Pancreas (tissue), 10 donors: ENCODE data around the gene HERPUD2. TPM values are rescaled to one million over a fixed set of nuclear protein-coding genes. Genes with fewer than 3 reads are reported as not detected.

ENCODE experiments used
- ATAC-seq, 4 donors: fragments of 200-7000 bp; cut with Tn5 transposase; one replicate each; pipeline versions ENCODE4 v1.8.0 to v1.9.1; 2020; ENCODE audit warnings: mild to moderate bottlenecking in 4 of 4, moderate library complexity in 4 of 4
- DNase-seq, 6 donors: peaks; one replicate each; pipeline ENCODE4 v3.0.0-alpha.2; 2020
- FAIRE-seq: peaks from 2 replicates; lab custom pipeline; 2012; peaks lifted over from hg19 to GRCh38; lab: Jason Lieb, UNC
- H3K27ac ChIP-seq, 4 donors: fragments of 200-600 bp; sonication (generic); 1 replicate in 3 of 4; 2 replicates in 1 of 4; pipeline versions ENCODE4 v1.5.0 to v1.8.0; 2020
- H3K27me3 ChIP-seq, 4 donors: fragments of 200-600 bp; one replicate each; pipeline ENCODE4 v1.8.0; 2021
- H3K36me3 ChIP-seq, 3 donors: fragments of 200-600 bp; sonication (generic) in 1 of 3; one replicate each; pipeline versions ENCODE4 v1.5.0 to v1.8.0; 2020 to 2021
- H3K4me1 ChIP-seq, 3 donors: fragments of 200-600 bp; one replicate each; pipeline ENCODE4 v1.8.0; 2021
- H3K4me3 ChIP-seq, 4 donors: fragments of 200-600 bp; sonication (generic) in 2 of 4; one replicate each; pipeline versions ENCODE4 v1.5.0 to v1.8.0; 2020 to 2021
- H3K9me3 ChIP-seq, 4 donors: fragments of 200-600 bp; one replicate each; pipeline ENCODE4 v1.8.0; 2021
- CTCF ChIP-seq, 4 donors: fragments of 200-600 bp; sonication (generic) in 3 of 4; IDR thresholded peaks; one replicate each; pipeline versions ENCODE4 v1.5.0 to v1.8.0; 2021; ENCODE audit warnings: antibody characterized with exemption in 4 of 4
- WGBS, 2 donors: extraction: QIAGEN DNeasy Blood & Tissue Kit; methylation state at CpG; one replicate each; pipeline ENCODE4 v1.1.7; 2013; 5-methylcytosine and 5-hydroxymethylcytosine counted together
- intact Hi-C, 3 donors: fragments of 100-400 bp; cut with DNase I; formaldehyde crosslinking; loops; one replicate each; pipeline versions ENCODE4 v1.11.1 to v1.14.2; 2022
- polyA plus RNA-seq, 2 donors: library from polyadenylated mRNA; stranded (reverse); fragments of 200-250 nt; gene quantifications; one replicate each; pipeline ENCODE4 v1.2.3, GENCODE V29; 2013
- total RNA-seq, 6 donors: library from RNA; stranded (reverse); fragmentation: NEBNext Ultra II Directional in 4 of 6; extraction: Animal tissue kit (Norgen Biotek cat#: 25700) in 4 of 6; gene quantifications; one replicate each; pipeline versions ENCODE4 v1.2.1 to v1.2.4, GENCODE V29; 2021 to 2023
- donor health status: healthy with polysubstance abuse.
- donor health status: DM: no; HTN: no; CAD: no; lungs with moderate emphysema.
- donor health status: DM: no; HTN: no; CAD: no.
- donor health status: control.
- donor health status: control.
- donor health status: Bipolar disorder and iron deficiency.
- donor health status: DM: yes; HTN: yes; CAD: no.
- donor health status: DM: no; HTN: no; CAD: no.
- donor health status: DM: no; HTN: no; CAD: no.
- donor health status: DM: yes; HTN: yes; CAD: no.

The HERPUD2 gene
- total and polyA plus RNA-seq, 8 donors = 9.6 to 21.6 (median 16.4) TPM

- intact Hi-C loops = no loop called here
- no peak for ATAC-seq
- no peaks in the 10 kb centered on the region for H3K36me3 ChIP-seq
- H3K4me3 ChIP-seq = no peak overlapping the region
- FAIRE-seq = no peak
- no peaks in the 10 kb centered on the region for H3K27me3 ChIP-seq
- no peak for DNase-seq
- no peak overlapping the region for H3K27ac ChIP-seq
- H3K9me3 ChIP-seq = no peaks in the 10 kb centered on the region
- H3K4me1 ChIP-seq = no peaks in the 10 kb centered on the region
- TF ChIP-seq CTCF (IDR thresholded peaks at IDR 0.05) = no peak
- 98 to 100% methylated on average over 3 of the region's 3 CpGs for WGBS, 2 donors
These were observed 36.4 kb upstream of the HERPUD2 start for GRCh38 chr7:35731349-35731748.

- DNase-seq (no peak), FAIRE-seq (no peak), ATAC-seq (peak in 2 of 4 donors; percentile 18 to 54)
- Histone ChIP-seq H3K36me3 (no peaks in the 10 kb centered on the region), H3K27ac (no peak overlapping the region), H3K4me1 (no peaks in the 10 kb centered on the region), H3K27me3 (no peaks in the 10 kb centered on the region), H3K9me3 (no peaks in the 10 kb centered on the region), H3K4me3 (no peak overlapping the region)
- 91 to 95% methylated on average over 3 of the region's 3 CpGs for WGBS, 2 donors
- intact Hi-C loops = no loop called here
- no peak for TF ChIP-seq CTCF (IDR thresholded peaks at IDR 0.05)
These were observed 34.3 kb upstream of the HERPUD2 start for GRCh38 chr7:35729061-35729783.

- DNase-seq (no peak), FAIRE-seq (no peak)
These were observed 33.6 kb upstream of the HERPUD2 start for GRCh38 chr7:35728412-35729060.

GRCh38 chr7:35727571-35727970, 32.6 kb upstream of the HERPUD2 start:
- ATAC-seq = no peak
- no peak overlapping the region for H3K4me3 ChIP-seq
- TF ChIP-seq CTCF (IDR thresholded peaks at IDR 0.05) = no peak
- intact Hi-C loops = no loop called here
- H3K27ac ChIP-seq = no peak overlapping the region
- no peak for FAIRE-seq
- H3K27me3 ChIP-seq = no peaks in the 10 kb centered on the region
- WGBS, 2 donors = 93% methylated on average over 2 of the region's 2 CpGs
- no peaks in the 10 kb centered on the region for H3K9me3 ChIP-seq
- H3K4me1 ChIP-seq = no peaks in the 10 kb centered on the region
- H3K36me3 ChIP-seq = no peaks in the 10 kb centered on the region
- DNase-seq = no peak

More at GRCh38 chr7:35728412-35729060, 33.6 kb upstream of the HERPUD2 start:
- Histone ChIP-seq H3K4me3 (no peak overlapping the region), H3K4me1 (no peaks in the 10 kb centered on the region), H3K36me3 (no peaks in the 10 kb centered on the region), H3K9me3 (no peaks in the 10 kb centered on the region), H3K27ac (no peak overlapping the region), H3K27me3 (no peaks in the 10 kb centered on the region)
- no peak for ATAC-seq
- intact Hi-C loops = no loop called here
- no peak for TF ChIP-seq CTCF (IDR thresholded peaks at IDR 0.05)
- 76 to 81% methylated on average over 1 of the region's 1 CpG for WGBS, 2 donors

GRCh38 chr7:35726654-35727053, 31.7 kb upstream of the HERPUD2 start:
- DNase-seq (no peak), FAIRE-seq (no peak), ATAC-seq (no peak)
- no peaks in the 10 kb centered on the region for H3K36me3 ChIP-seq
- no peaks in the 10 kb centered on the region for H3K9me3 ChIP-seq
- H3K27ac ChIP-seq = no peak overlapping the region
- intact Hi-C loops = no loop called here
- no peak for TF ChIP-seq CTCF (IDR thresholded peaks at IDR 0.05)
- no peak overlapping the region for H3K4me3 ChIP-seq
- no peaks in the 10 kb centered on the region for H3K4me1 ChIP-seq
- WGBS, 2 donors = 94 to 96% methylated on average over 3 of the region's 3 CpGs
- no peaks in the 10 kb centered on the region for H3K27me3 ChIP-seq
